ENCODE results near the gene GHRL.

GHRL gene

DNA sequence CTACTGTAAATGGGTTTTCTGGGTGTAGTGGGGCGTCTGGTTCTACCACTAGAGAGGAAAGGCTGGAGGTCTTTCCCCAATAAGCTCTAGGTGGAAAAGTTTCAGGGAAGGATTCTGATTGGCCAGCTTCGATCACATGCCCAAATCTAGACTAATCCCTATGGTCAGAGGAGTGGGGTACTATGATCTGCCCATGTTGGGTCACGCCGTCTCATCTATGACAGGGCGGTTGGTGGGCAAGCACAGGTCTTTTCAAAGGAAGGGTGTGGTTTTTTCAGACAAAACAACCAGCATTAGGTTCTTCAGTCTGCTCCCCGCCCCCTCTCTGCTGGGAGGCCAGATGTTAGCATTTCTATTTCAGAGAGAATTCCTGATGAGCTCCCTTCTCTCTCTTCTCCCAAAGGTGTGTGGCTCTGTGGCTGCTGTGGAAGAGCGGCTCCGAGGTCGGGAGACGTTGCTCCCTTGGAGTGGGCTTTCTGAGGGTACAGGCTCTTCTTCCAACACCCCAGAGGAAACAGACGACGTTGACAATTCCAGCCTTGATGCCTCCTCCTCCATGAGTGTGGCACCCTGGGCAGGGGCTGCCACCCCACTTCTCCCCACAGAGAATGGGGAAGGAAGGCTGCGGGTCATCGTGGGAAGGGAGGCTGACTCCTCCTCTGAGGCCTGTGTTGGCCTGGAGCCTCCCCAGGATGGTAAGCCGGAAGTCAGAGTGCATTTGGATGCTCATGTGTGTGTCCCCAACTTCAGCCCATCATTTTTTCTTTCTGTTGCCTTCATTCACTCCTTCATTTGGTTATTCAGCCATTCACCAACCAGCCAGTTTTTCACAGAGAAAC is 54.2 kb downstream of the GHRL start:
- DNase-seq: no peak
